NCI-H226 (cell line): ENCODE data around the gene RPS15.

Source experiments
- DNase-seq: peaks from one replicate; pipeline ENCODE4 v3.0.0-alpha.2; 2015

Gene RPS15

DNA sequence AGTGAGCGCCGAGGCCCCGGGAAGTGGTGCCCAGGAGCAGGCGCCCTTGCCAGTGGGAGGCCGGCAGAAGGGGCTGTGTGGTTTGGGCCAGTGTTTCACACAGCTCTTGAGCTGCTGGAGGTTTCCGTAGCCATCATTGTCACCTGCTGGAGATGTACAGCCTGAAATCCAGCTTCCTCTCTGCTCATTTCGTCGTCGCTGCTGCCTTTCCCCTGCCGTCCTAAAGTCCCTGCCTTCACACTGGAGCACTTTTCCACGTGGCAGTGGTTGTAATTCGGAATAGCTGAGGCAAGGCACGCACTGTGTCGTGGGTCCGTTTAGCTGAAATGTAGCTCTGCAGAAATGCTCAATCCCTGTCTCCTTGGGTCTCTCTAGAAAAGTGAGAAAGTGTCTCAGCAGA lies 17.6 kb upstream of the RPS15 start:
- DNase-seq: no peak

DNA sequence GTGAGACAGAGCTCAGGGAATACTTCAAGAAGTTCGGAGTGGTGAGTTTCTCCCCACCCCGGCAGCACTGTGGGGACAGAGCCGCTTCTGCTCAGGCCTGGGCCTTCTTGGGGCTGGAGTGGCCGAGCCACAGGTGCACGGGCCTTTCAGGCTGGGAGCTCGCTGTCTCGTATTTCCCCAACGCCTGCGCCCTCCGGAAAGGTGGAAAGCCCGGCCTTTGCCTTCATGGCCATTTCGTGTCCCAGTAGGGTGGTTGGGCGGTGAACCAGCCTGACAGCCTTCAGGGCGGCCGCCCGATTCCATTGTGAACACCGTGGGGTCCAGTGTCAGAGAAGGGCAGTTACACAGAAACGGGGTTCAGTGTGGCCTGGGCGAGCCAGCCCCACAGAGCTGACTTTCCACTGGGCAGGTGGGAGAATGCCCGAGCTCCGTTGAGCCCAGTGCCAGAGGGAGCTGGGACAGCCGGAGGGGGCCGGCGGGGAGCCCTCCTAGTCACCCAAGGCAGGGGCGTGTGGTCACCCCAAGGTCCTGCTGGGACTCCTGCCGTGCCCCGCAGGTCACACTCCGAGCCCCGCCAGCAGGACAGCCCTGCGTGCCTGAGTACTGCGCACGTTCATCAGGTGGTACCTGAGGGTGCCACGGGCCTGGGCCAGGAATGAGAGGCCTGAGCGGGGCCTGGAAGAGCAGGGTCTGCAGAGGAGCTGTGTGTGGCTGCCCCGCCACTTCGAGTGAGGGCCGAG lies 16.8 kb upstream of the RPS15 start:
- DNase-seq: no peak

DNA sequence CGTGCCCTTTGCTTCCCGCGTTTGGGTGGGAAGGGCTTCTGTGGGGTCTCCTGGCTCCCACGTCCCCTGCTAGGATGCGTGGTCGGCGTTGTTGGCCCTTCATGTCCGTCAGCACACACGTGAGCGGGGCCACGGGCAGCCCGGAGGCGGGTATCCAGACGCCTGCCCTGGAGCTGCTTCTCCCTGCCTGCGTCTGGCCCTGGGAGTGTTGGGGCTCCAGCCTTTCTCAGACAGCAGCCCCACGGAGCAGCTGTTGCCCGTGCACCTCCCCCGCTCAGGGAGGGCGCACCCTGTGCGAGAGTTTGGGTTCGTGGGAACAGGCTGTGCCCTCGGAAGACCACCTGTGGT lies 16.3 kb upstream of the RPS15 start:
- no peak for DNase-seq

DNA sequence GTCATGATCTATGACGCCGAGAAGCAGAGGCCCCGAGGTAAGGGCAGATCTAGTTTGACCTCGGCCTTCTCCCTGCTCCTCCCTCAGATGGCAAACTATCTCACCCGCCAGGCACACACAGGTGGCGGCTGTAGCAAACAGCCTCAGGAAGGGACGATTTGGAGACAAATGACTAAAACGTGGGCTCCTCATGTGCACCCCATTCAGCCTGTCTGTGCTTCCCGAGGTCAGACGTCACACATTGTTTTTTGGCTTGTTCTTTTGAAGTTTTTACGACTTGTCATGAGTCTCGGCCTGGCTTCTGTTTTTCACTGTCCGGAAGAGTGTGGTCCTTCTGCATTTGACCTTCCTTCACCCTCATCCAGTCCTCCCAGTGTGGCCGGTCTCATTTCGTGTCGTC lies 15.8 kb upstream of the RPS15 start:
- no peak for DNase-seq

DNA sequence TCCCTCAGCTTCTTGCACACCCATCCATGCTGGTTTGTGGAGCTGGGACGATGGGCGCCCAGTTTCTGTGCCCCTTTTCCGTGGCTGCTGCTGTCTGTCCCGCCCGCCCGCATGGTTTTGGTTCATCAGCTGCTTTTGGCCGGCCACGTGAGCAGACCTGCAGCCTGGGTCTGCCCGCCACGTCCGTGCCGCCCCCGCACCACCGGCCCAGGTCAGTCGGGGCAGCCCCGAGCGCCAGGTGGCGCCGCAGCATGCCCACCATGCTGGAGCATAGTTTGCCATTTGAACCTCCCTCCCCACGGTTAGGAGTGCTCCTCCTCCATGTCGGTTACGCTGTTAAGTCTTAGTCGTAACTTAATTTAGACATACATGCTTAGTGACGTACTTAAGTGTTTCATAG lies 15.3 kb upstream of the RPS15 start:
- DNase-seq: no peak

DNA sequence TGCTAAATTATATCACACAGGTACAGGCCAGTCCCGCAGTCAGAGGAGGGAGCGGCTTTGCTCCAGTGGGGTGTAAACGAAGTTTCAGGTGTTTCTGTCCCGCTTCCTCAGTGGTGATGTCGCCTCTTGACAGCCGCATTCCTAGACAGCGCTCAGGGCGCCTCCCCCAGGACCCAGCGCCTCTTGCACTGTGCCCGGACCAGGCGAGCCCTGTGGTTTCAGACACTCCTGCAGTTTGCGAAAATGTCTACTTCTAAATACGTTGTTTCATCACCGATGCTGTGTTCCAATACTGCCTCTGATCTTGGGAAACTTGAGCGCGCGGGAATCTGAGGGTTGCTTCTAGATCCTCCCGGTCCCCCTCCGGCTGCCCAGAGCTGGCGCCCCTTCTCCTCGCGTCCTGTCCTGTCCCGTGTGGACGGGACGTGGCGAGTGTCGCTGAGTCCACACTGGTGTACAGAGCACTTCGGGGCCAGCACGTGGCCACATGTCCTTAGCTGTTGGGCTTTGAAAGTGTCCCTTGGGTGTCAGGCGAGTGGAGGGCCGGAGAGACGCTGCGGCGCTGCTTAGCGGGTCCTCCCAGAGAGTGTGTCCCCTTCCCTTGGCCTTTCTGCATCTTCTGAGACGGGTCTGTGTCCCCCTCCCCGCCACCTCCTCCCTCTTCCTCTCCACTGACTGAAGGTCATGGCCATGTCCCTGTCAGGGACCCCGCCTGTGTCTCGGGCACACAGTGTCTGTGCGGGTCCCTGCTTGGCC lies 14.6 kb upstream of the RPS15 start:
- DNase-seq: no peak

DNA sequence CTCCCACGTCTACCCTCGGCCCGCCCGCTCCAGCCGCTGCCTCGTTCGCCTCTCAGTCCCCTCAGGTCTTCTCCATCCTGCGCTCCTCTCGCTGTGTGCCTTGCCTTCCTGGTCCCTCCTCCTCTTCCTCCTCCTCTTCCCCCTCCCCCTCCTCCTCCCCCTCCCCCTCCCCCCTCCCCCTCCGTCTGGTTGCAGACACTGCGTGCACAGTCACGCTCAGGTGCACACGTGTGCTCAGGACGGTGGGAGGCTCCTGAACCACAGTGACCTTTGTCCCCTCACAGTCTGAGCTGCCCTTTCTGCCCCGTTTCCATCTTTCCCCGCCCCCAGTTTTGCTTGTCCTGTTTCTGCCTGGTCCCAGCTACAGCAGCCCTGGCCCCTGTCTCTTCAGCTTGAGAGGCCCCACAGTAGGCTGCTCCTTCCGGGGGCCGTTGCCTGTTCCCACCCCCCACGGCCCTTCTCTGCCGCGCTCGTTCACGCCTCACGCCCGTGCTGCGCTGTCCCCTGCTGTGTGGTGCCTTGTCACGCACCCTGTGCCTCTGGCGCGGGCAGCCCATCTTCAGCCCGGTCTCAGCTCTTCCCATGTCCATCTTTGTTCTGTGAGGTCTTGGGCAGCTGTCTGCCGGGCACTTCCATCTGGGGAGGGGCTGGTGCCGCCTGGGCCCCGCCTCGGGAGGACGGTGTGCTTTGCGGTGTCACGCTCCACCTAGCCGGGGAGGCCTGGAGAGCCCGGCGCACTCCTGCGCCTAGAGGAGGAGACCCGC lies 13.8 kb upstream of the RPS15 start:
- no peak for DNase-seq

DNA sequence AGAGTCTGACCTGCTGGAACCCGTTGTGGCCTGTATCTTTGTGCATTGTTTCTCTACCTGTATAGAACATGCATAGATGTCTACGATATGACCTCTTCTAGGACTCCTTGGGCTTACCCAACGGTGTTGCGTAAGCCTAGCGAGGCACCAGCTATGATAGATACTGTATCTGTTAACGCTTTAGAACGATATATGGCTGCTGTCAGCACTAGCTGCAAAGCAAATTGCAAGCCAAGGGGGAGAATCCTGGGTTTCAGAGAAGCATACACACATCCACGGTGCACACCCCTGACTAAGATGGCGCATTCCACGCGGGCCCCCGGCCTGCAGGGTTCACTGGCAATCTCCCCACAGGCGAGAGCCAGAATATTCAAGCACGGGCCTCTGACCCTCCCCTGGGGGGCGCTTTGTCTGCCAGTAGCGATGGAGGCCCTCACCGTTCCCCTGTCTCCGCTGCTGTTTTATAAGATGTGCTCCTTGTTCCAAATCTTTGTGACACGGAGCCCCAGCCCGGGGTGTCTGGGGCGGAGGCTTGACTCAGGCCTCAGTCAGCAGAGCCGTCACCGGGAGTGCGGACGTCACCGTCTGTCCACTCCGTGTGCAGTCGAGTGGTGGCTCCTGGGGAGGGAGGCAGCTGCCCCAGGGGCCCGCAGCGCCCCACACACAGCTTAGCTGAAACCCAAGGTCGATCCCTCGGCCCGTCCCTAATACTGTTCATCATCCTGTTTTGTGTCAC lies 12.9 kb upstream of the RPS15 start:
- DNase-seq: no peak

DNA sequence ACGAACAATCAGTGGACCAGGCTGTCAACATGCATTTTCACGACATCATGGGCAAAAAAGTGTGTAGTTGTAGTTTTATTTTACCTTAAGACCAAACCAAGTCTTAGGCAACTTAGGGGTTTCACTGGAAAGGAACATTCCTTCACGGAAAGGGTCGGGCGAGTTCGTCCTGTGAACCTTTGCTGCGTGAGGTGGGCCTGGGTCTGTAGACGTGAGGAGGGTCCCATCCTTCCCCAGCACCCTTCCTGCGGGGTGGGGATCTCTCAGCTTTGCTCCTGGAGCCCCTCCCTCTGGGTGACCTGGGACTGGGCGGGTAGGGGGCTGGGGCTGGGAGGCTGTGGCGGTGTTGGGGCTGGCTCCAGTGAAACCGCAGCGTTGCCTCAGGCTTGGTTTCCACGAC lies 12.3 kb upstream of the RPS15 start:
- no peak for DNase-seq

DNA sequence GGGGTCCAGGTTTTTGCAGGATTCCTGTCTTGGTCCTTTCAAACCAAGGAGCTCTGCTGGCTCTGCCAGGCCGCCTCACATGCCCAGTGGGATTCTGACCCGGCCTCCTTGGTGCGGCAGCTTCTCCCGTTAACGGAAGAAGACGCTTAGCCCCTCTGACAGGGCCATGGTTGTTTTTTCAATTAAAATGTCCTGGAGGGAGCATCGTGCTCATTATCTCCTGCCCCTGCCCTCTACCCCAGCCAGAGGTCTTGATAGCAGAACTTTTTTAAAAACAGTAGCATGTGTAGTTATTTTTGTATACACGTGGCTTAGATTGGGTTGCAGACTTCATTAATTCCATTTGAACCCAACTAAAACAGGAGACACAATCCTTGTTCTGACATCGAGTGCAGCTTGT lies 11.5 kb upstream of the RPS15 start:
- no peak for DNase-seq

DNA sequence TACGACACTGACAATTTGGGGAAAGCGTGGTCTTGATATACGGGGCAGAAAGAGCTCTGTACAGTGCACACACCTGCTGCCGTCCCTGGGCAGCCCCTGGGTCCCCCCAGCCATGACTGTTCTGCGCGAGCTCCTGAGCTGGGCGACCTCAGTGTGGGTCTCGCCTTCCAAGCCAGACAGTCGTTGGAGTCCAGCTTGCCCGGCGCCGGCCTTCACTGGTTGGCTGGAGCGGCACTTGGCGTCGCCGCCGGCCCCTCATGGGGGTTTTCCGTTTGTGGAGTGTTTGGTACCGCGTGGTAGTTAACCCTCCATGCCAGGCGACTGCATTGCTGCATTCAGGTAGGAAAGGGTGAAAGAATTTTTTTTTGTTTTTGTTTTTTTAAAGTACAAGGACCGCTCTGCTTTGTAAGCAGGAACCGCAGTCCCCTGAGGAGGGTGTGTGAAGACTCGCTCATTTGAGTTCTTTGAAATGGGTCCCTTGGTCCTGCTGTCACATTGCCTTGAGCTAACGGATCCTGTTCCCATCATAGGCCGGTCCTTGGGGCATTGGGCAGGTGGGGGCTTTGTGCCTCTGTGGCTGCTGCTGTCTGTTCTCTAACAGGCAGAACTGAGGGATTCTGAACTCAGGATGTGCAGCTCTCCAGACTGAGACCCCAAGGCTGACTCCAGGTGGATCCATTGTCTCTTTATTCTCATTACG lies 10.8 kb upstream of the RPS15 start:
- no peak for DNase-seq

DNA sequence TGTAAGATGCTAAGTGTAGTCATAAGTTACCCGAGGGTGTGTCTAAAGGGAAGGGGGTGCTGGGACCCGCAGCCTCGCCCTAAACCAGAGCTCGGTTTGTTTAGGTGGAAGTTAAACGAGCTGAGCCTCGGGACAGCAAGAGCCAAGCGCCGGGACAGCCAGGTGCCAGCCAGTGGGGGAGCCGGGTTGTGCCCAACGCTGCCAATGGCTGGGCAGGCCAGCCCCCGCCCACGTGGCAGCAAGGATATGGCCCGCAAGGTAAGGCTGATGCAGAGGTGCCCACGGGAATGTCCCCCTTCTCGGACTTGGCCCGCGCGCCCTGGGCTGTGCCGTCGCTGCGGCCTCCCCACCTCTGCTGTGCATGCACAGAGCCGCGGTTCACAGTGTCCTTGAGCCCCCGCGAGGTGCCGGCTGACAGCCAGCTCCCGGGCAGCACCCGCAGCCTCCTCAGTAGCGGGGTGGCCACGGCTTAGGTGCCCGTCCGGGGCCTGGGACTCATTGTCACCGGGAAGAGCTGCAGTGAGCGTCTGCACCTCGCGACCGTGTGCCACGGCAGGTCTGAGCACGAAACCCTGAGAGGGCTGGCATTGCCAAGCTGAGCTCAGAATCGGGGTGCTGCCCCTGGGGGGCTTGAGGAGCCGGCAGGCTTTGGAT lies 9.3 kb upstream of the RPS15 start:
- DNase-seq: no peak

DNA sequence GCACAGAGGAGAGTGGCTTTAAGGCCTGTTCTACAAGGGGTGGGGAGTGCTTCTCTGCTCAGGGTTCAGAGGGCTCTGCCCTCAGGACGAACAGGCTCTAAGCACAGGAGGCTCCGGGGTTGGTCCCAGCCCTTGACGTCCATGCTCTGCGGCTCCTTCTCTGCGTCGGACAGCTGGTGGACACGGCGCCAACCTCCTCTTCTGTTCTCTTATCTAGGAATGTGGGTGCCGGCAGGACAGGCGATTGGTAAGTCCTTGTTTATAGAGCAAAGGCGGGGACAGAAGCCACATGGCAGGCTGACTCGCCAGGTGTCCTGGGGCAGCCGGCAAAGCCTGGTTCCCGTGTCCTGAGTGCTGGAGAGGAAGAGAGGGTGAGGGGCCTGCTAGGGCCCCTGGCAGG lies 8.4 kb upstream of the RPS15 start:
- DNase-seq: no peak

DNA sequence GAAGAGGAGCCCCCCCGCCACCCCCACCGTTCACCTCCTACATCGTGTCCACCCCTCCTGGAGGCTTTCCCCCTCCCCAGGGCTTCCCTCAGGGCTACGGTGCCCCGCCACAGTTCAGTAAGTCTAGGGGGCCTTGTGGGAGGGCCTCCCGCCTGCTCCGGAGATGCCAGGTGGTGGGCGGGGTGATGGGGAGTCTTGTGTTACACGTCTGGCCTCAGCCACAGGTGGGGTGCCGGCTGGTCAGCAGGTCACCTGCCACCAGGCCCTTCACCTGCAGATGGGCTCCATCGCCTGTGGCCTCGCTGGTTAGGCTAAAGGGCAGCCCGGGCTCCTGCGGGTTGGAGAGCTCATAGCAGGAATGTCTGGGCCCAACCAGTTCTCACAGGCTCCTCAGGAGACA lies 8.0 kb upstream of the RPS15 start:
- DNase-seq: no peak

DNA sequence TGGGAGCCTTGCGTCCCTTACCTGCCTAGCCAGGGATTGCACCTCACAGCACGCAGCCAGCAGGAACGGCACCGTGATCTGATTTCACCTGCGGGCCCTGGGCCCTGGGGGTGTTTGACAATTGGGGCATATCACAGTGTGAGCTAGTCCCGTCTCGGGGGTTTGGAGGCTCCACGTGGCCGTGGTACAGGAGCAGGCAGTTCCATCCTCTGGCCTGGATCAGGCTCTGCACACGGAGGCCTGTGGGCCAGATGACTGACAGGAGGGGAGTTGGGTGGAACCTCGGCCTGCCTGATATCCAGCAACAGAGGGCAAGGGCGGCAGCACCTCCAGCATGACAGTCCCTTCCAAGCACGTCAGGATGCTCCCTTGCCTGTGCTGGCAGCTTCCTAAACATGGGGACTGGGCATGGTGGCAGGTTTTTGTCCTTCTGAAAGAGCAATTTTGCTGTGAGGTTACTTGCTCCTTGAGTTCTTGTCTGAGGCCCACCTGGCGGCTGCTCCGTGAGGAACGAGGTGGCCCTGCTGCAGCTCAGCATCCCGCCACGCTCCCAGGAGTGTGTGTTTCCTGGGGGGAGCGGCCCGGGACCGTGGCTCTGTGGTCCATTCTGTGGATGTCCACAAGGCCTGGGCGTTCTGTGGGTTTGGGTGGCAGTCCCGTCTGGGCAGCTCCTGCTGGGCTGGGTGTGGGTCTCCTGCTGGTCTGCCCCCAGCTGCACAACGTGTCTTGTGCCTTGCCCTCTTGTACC lies 6.3 kb upstream of the RPS15 start:
- no peak for DNase-seq

DNA sequence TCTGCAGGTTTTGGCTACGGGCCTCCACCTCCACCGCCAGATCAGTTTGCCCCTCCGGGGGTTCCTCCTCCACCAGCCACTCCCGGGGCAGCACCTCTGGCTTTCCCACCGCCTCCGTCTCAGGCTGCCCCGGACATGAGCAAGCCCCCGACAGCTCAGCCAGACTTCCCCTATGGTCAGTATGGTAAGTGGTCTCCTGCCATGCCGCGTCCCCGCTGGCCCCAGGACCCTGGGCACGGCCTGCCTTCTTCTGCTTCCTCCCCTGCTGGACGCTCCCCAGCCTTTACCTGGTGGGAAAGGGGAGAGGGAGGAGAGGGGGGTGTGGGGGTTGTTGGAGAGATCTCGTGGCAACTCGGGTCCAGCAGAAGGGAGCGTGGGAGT lies 5.7 kb upstream of the RPS15 start:
- no peak for DNase-seq

DNA sequence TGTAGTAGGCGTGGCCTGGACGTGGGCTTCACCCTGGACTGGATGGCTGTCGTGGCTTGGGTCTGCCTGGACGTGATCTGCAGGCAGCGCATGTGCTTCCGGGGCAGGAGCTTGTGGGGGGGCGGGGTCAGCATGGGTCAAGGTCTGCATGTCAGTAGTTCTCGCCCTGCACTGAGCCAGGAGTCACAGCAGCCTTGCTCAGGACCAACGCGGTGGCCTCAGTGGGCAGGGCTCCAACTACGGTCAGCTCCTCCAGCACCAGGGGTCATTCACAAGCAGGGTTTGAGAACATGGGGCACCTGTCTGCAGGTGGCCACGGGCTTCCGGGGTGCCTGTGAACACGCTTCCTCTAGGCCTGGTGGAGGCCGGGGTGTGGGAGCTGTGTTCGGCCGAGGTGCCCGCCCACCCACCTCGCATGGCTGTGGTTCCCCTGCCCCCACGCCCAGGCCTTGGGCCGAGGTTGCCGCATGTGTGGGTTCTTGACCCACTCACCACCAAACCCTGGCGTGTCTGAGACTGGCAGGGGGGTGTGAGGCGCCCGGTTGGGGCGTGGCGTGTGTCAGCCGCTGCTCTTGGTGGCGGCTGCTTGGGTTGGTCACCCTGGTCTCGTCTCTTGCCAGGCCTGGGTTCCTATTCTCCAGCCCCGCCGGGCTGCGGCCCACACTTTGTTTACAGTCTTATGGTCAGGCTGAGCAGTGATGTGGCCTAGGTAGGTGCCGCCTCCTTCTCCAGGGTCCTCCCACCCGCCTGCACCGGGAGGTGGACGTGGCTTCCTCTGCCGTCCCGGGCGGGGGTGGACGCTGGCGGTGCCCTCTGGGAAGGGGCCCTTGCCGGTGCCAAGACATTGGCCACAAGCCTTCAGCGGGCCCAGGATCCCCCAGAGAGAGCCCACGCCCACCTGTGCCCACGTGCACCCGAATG lies 4.8 kb upstream of the RPS15 start:
- DNase-seq: no peak

DNA sequence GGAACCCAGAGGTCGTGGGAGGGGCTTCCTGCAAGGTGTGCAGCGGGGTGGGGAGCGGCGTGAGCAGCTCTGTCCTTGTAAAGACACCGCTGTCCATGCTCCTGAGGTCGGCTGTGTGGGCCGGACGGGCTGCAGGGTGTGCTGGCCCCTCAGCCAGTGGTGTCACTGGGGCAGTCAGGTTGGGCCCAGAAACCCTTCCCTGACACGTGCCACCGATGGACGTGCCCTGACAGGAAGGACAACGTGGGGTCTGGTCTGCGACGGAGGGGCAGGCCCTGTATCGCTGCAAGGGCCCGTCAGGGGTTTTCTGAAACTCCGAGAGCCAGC lies 4.2 kb upstream of the RPS15 start:
- DNase-seq: no peak

DNA sequence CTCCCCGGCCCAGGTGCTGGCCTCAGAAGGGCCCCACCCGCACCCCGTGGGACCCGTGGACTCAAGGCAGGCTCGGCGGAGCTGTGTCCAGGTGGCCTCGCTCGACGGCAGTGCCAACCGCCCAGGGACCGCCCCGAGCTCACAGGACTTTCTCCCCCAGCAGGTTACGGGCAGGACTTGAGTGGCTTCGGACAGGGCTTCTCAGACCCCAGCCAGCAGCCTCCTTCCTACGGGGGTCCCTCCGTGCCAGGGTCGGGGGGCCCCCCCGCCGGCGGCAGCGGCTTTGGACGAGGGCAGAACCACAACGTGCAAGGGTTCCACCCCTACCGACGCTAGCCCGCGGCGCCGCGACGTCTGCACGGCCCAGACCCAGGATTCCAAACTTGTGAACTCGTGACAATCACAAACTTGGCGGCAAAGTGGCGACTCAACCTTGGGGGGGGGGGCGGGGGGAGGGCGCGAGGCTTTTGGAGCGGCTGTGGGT lies 3.6 kb upstream of the RPS15 start:
- no peak for DNase-seq

DNA sequence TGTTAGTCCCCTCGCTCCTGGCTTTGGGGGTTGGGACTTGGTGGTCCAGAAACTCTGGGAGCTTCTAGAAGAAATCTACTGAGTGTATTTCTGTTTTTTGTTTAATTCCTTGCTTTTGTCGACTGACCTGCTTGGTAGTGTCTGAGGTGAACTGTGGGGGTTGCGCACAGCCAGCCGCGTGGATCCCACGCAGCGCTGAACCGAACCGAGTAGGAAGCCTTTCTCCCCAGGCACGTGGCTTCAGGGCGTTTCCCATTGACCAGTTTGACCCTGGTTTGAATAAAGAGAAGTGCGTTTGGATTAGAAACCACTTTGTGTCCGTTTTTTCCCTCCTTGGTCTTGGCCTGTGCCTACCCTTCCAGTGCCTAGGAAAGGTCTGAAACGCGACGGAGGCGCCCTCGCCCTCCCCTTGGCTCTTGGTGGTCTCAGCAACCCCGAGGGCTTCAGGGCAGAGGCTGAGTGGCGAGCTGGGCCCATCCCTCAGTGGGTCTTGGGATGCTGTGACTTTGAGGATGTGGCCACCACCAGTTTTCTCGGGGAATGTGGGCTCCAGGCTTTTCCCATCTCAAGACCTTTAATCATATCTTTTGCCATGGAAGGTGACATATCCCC lies 2.7 kb upstream of the RPS15 start:
- DNase-seq: no peak
